K562 (cell line): Measurements from ENCODE around the gene PKLR. TPM values are rescaled to one million over a fixed set of nuclear protein-coding genes. Genes with fewer than 3 reads are reported as not detected.
A peak's percentile ranks its signal among the peaks of the same experiment; 100 is the strongest.

Experiments
- CHD4 ChIP-seq: fragments of 200-600 bp; sonication (generic); IDR thresholded peaks from 3 replicates; pipeline ENCODE4 v1.6.1; 2012; ENCODE audit warnings: low read depth, mild to moderate bottlenecking, mixed read lengths, low read length, inconsistent platforms; ENCODE audit not compliant: insufficient read depth, insufficient replicate concordance, poor library complexity, severe bottlenecking
- ETV1 ChIP-seq: fragments of 450-650 bp; conservative IDR thresholded peaks from 2 replicates; pipeline ENCODE4 v1.6.1; 2016; ENCODE audit warnings: missing genetic modification characterization, control low read depth, low read depth, missing compliant biosample characterization
- HINFP ChIP-seq: fragments of 450-650 bp; conservative IDR thresholded peaks from 2 replicates; pipeline ENCODE4 v1.6.1; 2016; ENCODE audit warnings: missing genetic modification characterization, low read depth, mild to moderate bottlenecking, control low read depth, missing compliant biosample characterization
- HMGXB4 ChIP-seq: sonication (generic); formaldehyde crosslinking; IDR thresholded peaks from 2 replicates; pipeline ENCODE4 v1.8.1; 2023; ENCODE audit warnings: mild to moderate bottlenecking, missing genetic modification reagents
- MCM7 ChIP-seq, 2 experiments: fragments of 450-650 bp; IDR thresholded peaks; 2 replicates each; pipeline ENCODE4 v1.6.1; 2016 to 2018
- MYNN ChIP-seq, 2 experiments: sonication (generic); formaldehyde crosslinking in 1 of 2; IDR thresholded peaks; 2 replicates each; pipeline versions ENCODE4 v1.5.0 to v1.6.1; 2016 to 2020; ENCODE audit warnings: antibody characterized with exemption in 1 of 2, missing genetic modification reagents in 1 of 2
- NFIC ChIP-seq: fragments of 450-650 bp; IDR thresholded peaks from 2 replicates; pipeline ENCODE4 v1.6.1; 2017; ENCODE audit warnings: mild to moderate bottlenecking, inconsistent platforms
- NR2C1 ChIP-seq, 2 experiments: fragments of 450-650 bp; IDR thresholded peaks; 2 replicates each; pipeline ENCODE4 v1.6.1; 2017; ENCODE audit warnings: mild to moderate bottlenecking in 2 of 2, antibody characterized with exemption in 1 of 2, inconsistent platforms in 1 of 2, missing compliant biosample characterization in 1 of 2, missing genetic modification characterization in 1 of 2
- PATZ1 ChIP-seq: fragments of 250-450 bp; sonication (Bioruptor Pico); IDR thresholded peaks from 2 replicates; pipeline ENCODE4 v1.5.0; 2020; ENCODE audit warnings: mild to moderate bottlenecking, borderline replicate concordance
- PRPF4 ChIP-seq: fragments of 200-400 bp; formaldehyde crosslinking; IDR thresholded peaks from one replicate; pipeline ENCODE4 v1.6.1; 2017; ENCODE audit warnings: low read length, low read depth, mild to moderate bottlenecking; ENCODE audit not compliant: insufficient read depth, poor library complexity, severe bottlenecking
- PTTG1 ChIP-seq: fragments of 450-650 bp; IDR thresholded peaks from 2 replicates; pipeline ENCODE4 v1.6.1; 2016; ENCODE audit warnings: low read depth, mild to moderate bottlenecking, missing genetic modification characterization, missing compliant biosample characterization
- RBM34 ChIP-seq: fragments of 200-400 bp; formaldehyde crosslinking; IDR thresholded peaks from 2 replicates; pipeline ENCODE4 v1.6.1; 2018; ENCODE audit warnings: low read length, borderline replicate concordance; ENCODE audit not compliant: insufficient read depth
- SMAD1 ChIP-seq: fragments of 150-350 bp; IDR thresholded peaks from 2 replicates; pipeline ENCODE4 v1.6.1; 2014; ENCODE audit warnings: low read length, low read depth; ENCODE audit not compliant: partially characterized antibody
- XRCC5 ChIP-seq: fragments of 200-400 bp; formaldehyde crosslinking; IDR thresholded peaks from 2 replicates; pipeline ENCODE4 v1.6.1; 2017; ENCODE audit warnings: low read depth, mild to moderate bottlenecking, low read length
- ZNF197 ChIP-seq: fragments of 200-800 bp; sonication (Bioruptor generic); IDR thresholded peaks from 2 replicates; pipeline ENCODE4 v1.6.1; 2016; ENCODE audit warnings: low read depth, missing genetic modification characterization, missing compliant biosample characterization
- ZNF280B ChIP-seq: fragments of 250-450 bp; sonication (Bioruptor Pico); IDR thresholded peaks from 2 replicates; pipeline ENCODE4 v1.5.1; 2021; ENCODE audit warnings: mild to moderate bottlenecking
- ZNF445 ChIP-seq: fragments of 250-450 bp; sonication (Bioruptor Pico); IDR thresholded peaks from 2 replicates; pipeline ENCODE4 v1.4.0; 2020; ENCODE audit warnings: low read depth, mild to moderate bottlenecking, moderate library complexity
- polyA plus RNA-seq, 8 experiments: library from polyadenylated mRNA; depleted of rRNA in 4 of 8; stranded (reverse) in 5 of 8; unstranded in 3 of 8; fragments of >200 nt; fragmentation: Nextera tagmentation in 2 of 8; fragmentation: Illumina TruSeq in 1 of 8; extraction: Ambion mirVana in 2 of 8; extraction: Trizol in 1 of 8; gene quantifications; 2 replicates each; pipeline versions ENCODE4 v1.2.1 to v1.2.3, GENCODE V29; 2011 to 2014; ENCODE audit warnings: inconsistent platforms in 1 of 8, missing spikeins in 1 of 8
- total RNA-seq, 7 experiments: library from RNA; depleted of rRNA in 6 of 7; stranded (reverse); fragments of >200 nt in 6 of 7; fragmentation: Illumina TruSeq in 2 of 7; extraction: Trizol in 2 of 7; gene quantifications; 2 replicates each; pipeline versions ENCODE4 v1.2.1 to v1.2.3, GENCODE V29; 2011 to 2021; ENCODE audit warnings: low replicate concordance in 1 of 7

Gene PKLR
- total and polyA plus RNA-seq, 9 of the 15 experiments (the other 6 are each of a cell fraction or from before 2014, with no cell fraction given): 10.7 to 78.4 (median 38.2) TPM

- no peak for TF ChIP-seq ZNF445 (CRISPR knock-in tag)
- no peak for TF ChIP-seq RBM34
- no peak for TF ChIP-seq XRCC5
- no peak for TF ChIP-seq HINFP (tag)
- TF ChIP-seq PATZ1 (CRISPR knock-in tag): no peak
- no peak for TF ChIP-seq ZNF280B (CRISPR knock-in tag)
- TF ChIP-seq ZNF197 (CRISPR knock-in tag): 0 out of 2 replicates have a peak, but pooled peaks have one; percentile 41
- TF ChIP-seq NFIC: peak; percentile 28; the same call in 1 of the 2 replicates
- TF ChIP-seq SMAD1: no peak
- TF ChIP-seq MCM7 (IDR thresholded peaks at IDR 0.05): no peak
- TF ChIP-seq PRPF4: no peak
- TF ChIP-seq CHD4: no peak
- no peak for TF ChIP-seq ETV1 (tag)
- TF ChIP-seq PTTG1 (tag): no peak
- TF ChIP-seq NR2C1 (IDR thresholded peaks at IDR 0.05): no peak
- 0 out of 2 replicates have a peak, but pooled peaks have one; percentile 9 for TF ChIP-seq NR2C1 (tag; IDR thresholded peaks at IDR 0.05)
- no peak for TF ChIP-seq HMGXB4 (CRISPR knock-in tag)
- TF ChIP-seq MYNN (IDR thresholded peaks at IDR 0.05): peak; percentile 62; the same call in 1 of the 2 replicates
- TF ChIP-seq MYNN (CRISPR knock-in tag; IDR thresholded peaks at IDR 0.05): no peak
These were observed at the start of gene PKLR (continued) for GRCh38 chr1:155301342-155301841.
